Fibroblast of pulmonary artery (primary cell): ENCODE results near the gene SLAMF8.

Experiments used
- DNase-seq: peaks from one replicate; pipeline ENCODE4 v3.0.0-alpha.2; 2010; ENCODE audit warnings: low read depth
- H3K4me3 ChIP-seq: replicated peaks from 2 replicates; pipeline ENCODE4 v1.5.1; 2011; ENCODE audit warnings: low read depth, mild to moderate bottlenecking, control low read depth, low read length, moderate library complexity
- TF ChIP-seq, protein P1 (sequence below): IDR thresholded peaks from 2 replicates; pipeline ENCODE4 v1.5.1; 2011; ENCODE audit warnings: mild to moderate bottlenecking, control low read depth, low read length, inconsistent platforms; ENCODE audit errors: missing control alignments

The SLAMF8 gene

DNA sequence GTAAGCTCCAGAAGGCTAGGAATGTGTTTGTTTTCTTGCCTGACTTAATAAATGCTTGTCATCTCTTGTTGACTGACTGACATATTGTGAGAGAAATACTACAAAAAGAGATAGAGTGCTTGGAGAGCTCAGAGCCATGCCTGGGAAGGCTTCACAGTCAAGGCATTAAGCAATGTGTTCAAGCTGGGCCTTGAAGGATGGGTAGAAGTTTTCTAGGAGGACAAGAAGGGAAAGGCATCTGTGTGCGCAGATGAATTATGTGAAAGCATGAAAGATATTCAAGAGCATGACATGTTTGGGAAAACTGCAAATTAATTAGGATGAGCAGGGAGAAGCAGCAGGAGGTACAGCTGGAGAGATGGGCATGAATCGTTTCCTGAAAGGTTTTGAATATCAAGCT, 5.6 kb downstream of the SLAMF8 start:
- TF ChIP-seq, protein P1, sequence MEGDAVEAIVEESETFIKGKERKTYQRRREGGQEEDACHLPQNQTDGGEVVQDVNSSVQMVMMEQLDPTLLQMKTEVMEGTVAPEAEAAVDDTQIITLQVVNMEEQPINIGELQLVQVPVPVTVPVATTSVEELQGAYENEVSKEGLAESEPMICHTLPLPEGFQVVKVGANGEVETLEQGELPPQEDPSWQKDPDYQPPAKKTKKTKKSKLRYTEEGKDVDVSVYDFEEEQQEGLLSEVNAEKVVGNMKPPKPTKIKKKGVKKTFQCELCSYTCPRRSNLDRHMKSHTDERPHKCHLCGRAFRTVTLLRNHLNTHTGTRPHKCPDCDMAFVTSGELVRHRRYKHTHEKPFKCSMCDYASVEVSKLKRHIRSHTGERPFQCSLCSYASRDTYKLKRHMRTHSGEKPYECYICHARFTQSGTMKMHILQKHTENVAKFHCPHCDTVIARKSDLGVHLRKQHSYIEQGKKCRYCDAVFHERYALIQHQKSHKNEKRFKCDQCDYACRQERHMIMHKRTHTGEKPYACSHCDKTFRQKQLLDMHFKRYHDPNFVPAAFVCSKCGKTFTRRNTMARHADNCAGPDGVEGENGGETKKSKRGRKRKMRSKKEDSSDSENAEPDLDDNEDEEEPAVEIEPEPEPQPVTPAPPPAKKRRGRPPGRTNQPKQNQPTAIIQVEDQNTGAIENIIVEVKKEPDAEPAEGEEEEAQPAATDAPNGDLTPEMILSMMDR: no peak
- no peak overlapping the region for H3K4me3 ChIP-seq
- DNase-seq: no peak

DNA sequence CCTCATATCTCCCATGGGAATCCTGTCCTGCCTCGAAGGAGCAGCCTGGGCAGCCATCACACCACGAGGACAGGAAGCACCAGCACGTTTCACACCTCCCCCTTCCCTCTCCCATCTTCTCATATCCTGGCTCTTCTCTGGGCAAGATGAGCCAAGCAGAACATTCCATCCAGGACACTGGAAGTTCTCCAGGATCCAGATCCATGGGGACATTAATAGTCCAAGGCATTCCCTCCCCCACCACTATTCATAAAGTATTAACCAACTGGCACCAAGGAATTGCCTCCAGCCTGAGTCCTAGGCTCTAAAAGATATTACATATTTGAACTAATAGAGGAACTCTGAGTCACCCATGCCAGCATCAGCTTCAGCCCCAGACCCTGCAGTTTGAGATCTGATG, 8.7 kb downstream of the SLAMF8 start:
- DNase-seq: no peak

DNA sequence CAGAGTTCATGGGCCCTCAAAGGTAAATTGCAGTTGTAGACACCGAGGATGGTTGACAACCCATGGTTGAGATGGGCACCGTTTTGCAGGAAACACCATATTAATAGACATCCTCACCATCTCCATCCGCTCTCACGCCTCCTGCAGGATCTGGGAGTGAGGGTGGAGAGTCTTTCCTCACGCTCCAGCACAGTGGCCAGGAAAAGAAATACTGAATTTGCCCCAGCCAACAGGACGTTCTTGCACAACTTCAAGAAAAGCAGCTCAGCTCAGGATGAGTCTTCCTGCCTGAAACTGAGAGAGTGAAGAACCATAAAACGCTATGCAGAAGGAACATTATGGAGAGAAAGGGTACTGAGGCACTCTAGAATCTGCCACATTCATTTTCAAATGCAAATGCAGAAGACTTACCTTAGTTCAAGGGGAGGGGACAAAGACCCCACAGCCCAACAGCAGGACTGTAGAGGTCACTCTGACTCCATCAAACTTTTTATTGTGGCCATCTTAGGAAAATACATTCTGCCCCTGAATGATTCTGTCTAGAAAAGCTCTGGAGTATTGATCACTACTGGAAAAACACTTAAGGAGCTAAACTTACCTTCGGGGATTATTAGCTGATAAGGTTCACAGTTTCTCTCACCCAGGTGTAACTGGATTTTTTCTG, 9.3 kb downstream of the SLAMF8 start:
- TF ChIP-seq, protein P1: peak; percentile 28

More for the DNA sequence above, 8.7 kb downstream of the SLAMF8 start:
- TF ChIP-seq, protein P1: no peak
- no peak overlapping the region for H3K4me3 ChIP-seq

DNA sequence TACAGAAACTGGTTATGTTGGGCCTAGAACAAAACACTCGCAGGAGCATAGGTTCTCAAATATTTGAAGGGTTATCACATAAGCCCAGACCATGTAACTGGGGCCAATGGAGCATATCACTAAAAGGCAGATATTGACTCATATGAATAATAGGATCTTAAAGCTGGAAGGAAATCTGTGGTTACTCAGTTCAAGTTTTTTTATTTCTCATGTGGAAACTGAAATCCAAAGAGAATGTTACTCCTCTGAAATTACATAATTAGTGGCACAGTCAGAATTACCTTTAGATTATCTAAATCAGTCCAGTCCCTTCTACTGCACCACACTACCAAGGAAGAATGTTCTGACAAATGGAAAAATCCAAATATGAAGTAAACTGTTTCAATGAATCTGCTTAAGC, 12.0 kb downstream of the SLAMF8 start:
- no peak for DNase-seq
- TF ChIP-seq, protein P1: no peak
- no peak overlapping the region for H3K4me3 ChIP-seq

More for the DNA sequence above, 9.3 kb downstream of the SLAMF8 start:
- peak; percentile 24 for DNase-seq
- H3K4me3 ChIP-seq: no peak overlapping the region

DNA sequence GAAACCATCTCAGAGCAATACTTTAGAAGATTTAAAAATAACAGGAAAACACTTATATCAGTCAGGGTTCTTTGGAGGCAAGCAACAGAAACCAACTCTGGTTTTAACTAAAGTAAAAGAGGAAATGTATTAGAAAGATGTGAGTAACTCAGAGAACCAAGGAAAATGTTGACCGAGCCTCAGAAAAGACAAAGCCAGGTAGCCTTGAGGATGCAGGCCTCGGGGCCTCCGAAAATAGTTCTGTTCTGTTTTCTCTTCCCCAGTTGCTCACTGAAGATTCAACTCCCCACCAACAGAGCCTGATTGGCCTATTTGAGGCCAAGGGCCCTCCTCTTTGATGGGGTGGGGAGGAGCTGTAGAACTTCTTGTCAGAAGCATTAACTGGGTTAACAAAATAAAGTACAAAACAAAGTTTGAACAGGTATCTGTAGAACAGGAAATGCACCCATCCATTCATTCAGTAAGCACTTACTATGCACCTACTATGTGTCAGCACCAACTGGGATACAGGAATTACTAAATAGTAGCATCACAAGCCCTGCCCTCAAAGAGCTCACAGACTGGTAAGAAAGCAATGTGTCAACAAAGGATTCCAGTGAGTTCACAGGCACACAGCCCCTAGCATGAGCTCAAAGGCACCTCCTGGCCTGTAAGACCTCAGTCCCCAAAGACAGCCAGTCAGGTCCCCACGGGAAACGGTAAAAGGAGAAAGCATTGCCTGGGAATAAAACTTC, 12.6 kb downstream of the SLAMF8 start:
- TF ChIP-seq, protein P1: no peak
- H3K4me3 ChIP-seq: no peak overlapping the region
- DNase-seq: no peak

DNA sequence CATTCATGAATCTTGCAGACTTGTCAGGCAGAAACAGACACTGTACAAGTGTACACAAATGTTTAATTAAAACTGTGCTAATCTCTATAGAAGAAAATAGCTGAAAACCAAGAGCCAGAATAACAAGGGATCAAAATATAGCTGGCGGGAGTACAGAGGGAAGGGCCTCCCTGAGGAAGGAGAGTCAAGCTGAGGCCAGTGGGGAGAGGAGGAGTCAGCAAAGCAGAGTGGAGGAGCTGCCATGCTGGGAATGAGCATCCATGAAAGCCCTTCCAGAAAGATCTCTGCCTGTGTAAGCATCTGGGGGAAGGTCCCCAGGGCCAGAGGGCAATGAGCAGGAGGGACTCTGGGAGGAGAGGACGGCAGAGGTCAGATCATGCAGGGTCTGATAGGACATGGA, 15.1 kb downstream of the SLAMF8 start:
- DNase-seq: no peak
- TF ChIP-seq, protein P1: no peak
- H3K4me3 ChIP-seq: no peak overlapping the region
